HCT116 (cell line): ENCODE data around the gene ARHGEF6.

Experiments used
- CTCF ChIP-seq, 3 experiments: fragments of 200-600 bp in 1 of 3; sonication (generic) in 1 of 3; IDR thresholded peaks in 2 of 3; conservative IDR thresholded peaks in 1 of 3; 2 replicates each; pipeline ENCODE4 v1.5.1; 2012 to 2017; ENCODE audit warnings: low read depth in 2 of 3, low read length in 2 of 3, antibody characterized with exemption in 1 of 3, borderline replicate concordance in 1 of 3, control low read depth in 1 of 3, mild to moderate bottlenecking in 1 of 3, mixed read lengths in 1 of 3, mixed run types in 1 of 3, moderate library complexity in 1 of 3; ENCODE audit not compliant: insufficient read depth in 1 of 3
- POLR2A ChIP-seq: IDR thresholded peaks from 2 replicates; pipeline ENCODE4 v1.7.0; 2011; ENCODE audit warnings: borderline replicate concordance; ENCODE audit not compliant: insufficient read depth, insufficient read length; ENCODE audit errors: extremely low read depth
- RAD21 ChIP-seq: IDR thresholded peaks from 2 replicates; pipeline ENCODE4 v1.6.1; 2012; ENCODE audit warnings: low read depth, mild to moderate bottlenecking

- TF ChIP-seq CTCF (IDR thresholded peaks at IDR 0.05 in 2 of 3, conservative IDR thresholded peaks at IDR 0.05 in 1 of 3; ENCODE audit: borderline replicate concordance in 1 of 3, insufficient read depth in 1 of 3, low read depth in 2 of 3, low read length in 2 of 3) (no peak), POLR2A (no peak), RAD21 (no peak)
Measured at GRCh38 chrX:136622568-136622967, 158.2 kb downstream of the ARHGEF6 start.
